HG03442 (cell line): ENCODE data around the gene SLC7A6OS.

ENCODE experiments used
- ATAC-seq: cut with Tn5 transposase; IDR thresholded peaks from one replicate; pipeline ENCODE4 v1.9.1; 2021; ENCODE audit warnings: mild to moderate bottlenecking, moderate library complexity; ENCODE audit not compliant: unreplicated experiment

The SLC7A6OS gene

DNA sequence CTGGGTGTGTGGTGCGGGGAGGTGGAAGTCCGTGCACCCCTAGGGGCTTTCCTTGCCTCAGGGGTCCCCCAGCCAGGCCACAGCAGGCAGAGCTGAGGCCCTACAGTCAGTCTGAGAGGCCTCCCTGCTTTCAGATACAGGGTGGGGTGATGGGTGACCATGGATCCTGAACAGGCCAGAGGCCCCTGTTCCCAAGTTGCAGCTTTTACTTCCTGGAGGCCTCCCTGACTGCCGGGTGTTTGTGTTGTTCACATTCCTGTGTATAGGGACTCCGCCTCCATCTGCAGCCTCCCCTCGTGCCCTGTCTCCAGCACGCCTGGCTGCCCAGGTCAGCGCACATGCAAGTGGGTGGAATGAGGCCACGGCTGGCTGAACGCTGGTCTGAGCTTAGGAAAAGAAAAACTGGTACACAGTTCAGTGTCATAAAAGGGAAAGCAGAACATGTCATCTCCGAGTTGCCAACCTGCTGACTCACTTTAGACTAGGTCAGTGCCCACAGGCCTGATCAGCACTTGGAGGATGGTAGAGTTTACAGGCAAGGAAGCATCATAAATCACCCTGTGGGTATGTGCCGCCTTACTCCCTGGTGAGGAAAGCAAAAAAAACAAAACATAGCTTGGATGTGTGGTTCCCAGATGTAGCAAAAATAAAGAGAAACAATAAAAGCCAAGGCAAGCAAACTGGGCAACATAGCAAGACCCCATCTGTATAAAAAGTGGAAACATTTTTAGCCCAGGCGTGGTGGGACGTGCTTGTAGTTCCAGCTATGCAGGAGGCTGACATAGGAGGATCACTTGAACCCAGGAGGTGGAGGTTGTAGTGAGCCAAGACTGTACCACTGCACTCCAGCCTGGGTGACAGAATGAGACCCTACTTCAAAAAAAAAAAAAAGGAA lies 52.6 kb downstream of the SLC7A6OS start:
- ATAC-seq: no peak

DNA sequence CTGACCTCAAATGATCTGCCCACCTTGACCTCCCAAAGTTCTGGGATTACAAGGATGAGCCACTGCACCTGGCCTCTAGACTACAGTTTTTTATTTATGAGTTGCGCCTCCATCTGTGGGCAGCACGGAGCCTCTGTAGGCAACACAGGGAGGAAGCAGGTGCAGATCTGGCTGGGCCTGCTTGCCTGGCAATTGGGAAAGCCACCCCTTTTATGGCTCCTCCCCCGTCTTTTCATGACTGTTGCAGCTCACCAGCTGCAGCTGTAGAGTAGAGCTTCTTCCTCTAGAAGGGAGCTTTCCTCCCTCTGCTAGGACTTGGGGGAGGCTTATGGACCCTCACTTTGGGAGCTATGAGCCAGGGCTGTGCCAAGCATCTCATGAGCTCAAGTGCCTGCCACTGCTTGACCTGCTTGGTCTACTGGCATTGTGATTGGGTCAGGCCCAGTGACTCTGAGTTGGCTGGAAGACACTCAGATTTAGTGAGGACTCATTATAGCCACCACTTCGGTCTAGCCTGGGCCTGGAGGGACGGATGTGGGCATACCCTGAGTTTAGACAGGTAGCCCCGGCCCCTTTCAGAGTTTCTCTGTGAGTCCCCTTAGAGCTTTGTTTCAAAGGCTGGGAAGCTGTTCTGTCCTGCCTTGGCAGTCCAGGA lies 53.4 kb downstream of the SLC7A6OS start:
- no peak for ATAC-seq

DNA sequence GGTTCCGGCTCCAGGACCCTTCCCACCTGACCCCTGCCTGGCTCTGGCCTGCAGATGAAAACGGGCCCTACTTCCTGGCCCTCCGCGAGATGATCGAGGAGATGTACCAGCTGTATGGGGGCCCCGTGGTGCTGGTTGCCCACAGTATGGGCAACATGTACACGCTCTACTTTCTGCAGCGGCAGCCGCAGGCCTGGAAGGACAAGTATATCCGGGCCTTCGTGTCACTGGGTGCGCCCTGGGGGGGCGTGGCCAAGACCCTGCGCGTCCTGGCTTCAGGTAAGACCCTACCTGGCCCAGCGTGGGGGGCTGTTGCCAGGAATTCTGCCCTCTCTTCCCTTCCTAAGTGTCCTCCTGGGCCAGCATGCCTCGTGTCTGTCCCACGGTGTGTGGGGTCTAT lies 55.0 kb downstream of the SLC7A6OS start:
- ATAC-seq: no peak

DNA sequence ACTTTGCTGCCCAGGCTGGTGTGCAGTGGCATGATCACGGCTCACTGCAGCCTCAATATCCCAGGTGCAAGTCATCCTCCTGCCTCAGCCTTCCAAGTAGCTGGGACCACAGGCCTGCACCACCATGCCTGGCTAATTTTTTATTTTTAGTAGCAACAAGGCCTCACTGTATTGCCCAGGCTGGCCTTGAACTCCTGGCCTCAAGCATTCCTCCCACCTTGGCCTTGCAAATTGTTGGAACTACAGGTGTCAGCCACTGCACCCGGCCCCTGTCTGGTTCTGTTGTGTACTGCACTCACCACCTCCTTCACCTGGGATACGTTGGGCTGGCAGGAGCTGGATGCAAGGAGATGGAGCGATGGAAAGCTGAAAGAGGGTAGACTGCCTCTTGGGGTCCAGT lies 57.0 kb downstream of the SLC7A6OS start:
- no peak for ATAC-seq

DNA sequence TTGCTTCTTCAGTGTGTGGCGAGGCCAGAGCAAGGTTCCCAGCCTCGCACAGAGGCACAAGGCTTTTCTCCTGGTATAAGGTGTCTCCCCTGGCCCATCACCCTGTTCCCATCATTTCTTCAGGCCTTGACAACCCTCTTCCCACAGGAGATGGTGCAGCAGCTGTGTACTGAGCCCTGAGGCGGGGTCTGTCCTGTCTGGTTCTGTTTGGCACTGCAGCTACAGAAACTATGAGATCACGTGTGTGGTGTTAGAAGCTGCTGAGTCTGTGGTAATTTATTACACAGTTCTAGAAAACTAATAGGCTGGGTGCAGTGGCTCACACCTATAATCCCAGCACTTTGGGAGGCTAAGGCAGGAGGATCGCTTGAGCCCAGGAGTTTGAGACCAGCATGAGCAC lies 58.4 kb downstream of the SLC7A6OS start:
- ATAC-seq: no peak

DNA sequence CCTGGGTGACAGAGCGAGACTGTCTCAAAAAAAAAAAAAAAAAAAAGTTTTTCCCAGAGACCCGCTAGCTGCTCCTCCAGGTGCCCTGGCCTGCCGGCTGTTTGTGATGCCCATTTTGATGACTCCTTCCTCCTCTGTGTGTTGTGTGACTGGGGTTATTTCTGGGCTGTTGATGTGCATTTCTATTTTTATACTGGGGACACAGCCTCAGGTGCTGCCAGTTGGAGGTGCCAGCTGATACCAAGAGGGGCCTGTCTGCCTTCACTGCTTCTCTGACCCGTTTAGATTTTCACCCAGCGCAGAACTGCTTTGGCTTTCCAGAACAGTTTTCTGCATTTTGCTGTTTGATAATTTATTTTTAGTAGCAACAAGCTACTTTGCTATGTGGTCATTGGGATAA lies 58.9 kb downstream of the SLC7A6OS start:
- ATAC-seq: no peak

DNA sequence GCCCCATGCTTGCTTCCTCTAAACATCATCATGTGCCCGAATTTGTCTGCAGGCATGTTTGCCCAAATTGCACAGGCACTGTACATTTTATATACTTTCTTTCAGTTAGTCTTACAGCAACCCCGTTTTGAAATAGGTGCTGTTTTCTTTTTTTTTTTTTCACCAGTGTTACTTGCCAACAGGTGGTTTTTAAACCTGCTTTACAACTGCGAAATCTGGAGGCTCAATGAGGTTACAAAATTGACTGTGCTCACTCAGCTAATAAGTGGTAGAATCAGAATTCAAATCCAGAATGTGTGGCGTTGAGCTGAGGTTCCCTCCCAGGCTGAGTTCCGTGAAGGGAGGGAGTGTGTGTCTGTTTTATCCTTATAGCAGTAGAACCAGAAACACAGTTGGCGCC lies 59.8 kb downstream of the SLC7A6OS start:
- no peak for ATAC-seq

DNA sequence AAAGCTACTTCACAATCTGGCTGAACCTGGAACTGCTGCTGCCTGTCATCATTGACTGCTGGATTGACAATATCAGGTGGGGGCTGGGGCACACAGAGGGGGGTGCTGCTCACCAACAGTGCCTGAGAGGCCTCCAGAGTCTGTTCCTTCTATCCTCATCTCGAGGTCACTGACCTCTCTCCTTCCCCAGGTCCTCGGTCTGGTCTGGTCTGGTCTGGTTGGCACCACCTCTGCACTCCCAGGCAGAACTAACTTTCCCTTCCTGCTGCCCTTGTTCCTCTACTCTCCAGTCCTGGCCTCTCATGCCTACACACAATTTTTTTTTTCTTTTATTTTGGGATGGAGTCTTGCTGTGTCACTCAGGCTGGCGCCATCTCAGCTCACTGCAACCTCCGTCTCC lies 61.4 kb downstream of the SLC7A6OS start:
- no peak for ATAC-seq
